Mesodermal cell (in vitro differentiated cells): ENCODE data around the gene TEX36.
"Not testable (repeated sequence)": the region's sequence is repeated elsewhere in the genome, so short reads cannot be mapped to it uniquely, and the experiment has no call there.

Source experiments
- H3K27ac ChIP-seq: 2 replicates; pipeline ENCODE4 v1.7.0; 2013; ENCODE audit warnings: mild to moderate bottlenecking, low read depth, low read length, moderate library complexity; ENCODE audit not compliant: severe bottlenecking
- H3K36me3 ChIP-seq: 2 replicates; pipeline ENCODE4 v1.7.1; 2013; ENCODE audit warnings: mild to moderate bottlenecking, low read length, moderate library complexity; ENCODE audit not compliant: control insufficient read depth, insufficient read depth
- H3K4me1 ChIP-seq: one replicate; pipeline ENCODE4 v1.7.1; 2013; ENCODE audit warnings: mild to moderate bottlenecking, low read length; ENCODE audit not compliant: insufficient read depth, control insufficient read depth, poor library complexity, severe bottlenecking
- H3K4me3 ChIP-seq: 2 replicates; pipeline ENCODE4 v1.7.0; 2013; ENCODE audit warnings: low read length, control low read depth, mild to moderate bottlenecking; ENCODE audit not compliant: insufficient read depth, poor library complexity, severe bottlenecking; ENCODE audit errors: extremely low read depth
- H3K9me3 ChIP-seq: 2 replicates; pipeline ENCODE4 v1.7.1; 2013; ENCODE audit warnings: mild to moderate bottlenecking, low read length, moderate library complexity; ENCODE audit not compliant: control insufficient read depth
- WGBS, 2 experiments: methylation state at CpG; one replicate each; pipeline ENCODE4 v1.1.5; 2013; ENCODE audit warnings: missing lambda C conversion rate in 2 of 2; ENCODE audit not compliant: insufficient coverage in 2 of 2; 5-methylcytosine and 5-hydroxymethylcytosine counted together

TEX36 gene

GRCh38 chr10:125659071-125659470 lies 23.9 kb downstream of the TEX36 start:
- Histone ChIP-seq H3K4me3 (no peak overlapping the region), H3K36me3 (no peaks in the 10 kb centered on the region), H3K4me1 (no peaks in the 10 kb centered on the region), H3K9me3 (no peaks in the 10 kb centered on the region), H3K27ac (no peak overlapping the region)
- no CpG with 5 or more reads among the region's 1 CpG for WGBS, 2 experiments

DNA sequence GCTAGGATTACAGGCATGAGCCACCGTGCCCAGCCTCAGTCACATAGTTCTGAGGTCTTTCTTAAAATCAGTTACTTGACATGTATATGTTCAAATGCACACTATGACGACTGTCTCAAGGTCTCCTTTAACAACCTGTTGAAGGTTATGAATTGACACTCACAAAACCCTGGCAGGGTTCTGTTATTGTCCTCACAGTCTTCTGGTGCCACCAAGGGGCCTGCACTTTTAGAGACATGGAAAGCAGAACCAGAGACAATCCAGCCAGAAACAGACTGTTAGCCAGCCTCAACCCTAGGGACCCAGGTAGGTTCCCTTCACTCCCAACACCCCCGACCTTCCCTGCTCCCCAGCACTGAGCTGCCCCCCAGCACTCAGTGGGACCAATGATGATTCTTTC lies 26.4 kb downstream of the TEX36 start:
- 83 to 90% methylated on average over 3 of the region's 3 CpGs for WGBS, 2 experiments
- H3K36me3 ChIP-seq: no peaks in the 10 kb centered on the region
- no peak overlapping the region for H3K27ac ChIP-seq
- H3K4me3 ChIP-seq: no peak overlapping the region
- no peaks in the 10 kb centered on the region for H3K4me1 ChIP-seq
- no peaks in the 10 kb centered on the region for H3K9me3 ChIP-seq

GRCh38 chr10:125653113-125653512 lies 29.9 kb downstream of the TEX36 start:
- H3K4me3 ChIP-seq, H3K9me3 ChIP-seq, H3K4me1 ChIP-seq, H3K27ac ChIP-seq, H3K36me3 ChIP-seq: not testable (repeated sequence)
- 89% methylated on average over 1 of the region's 2 CpGs; no CpG with 5 or more reads in 1 of the 2 experiments for WGBS, 2 experiments

- Histone ChIP-seq H3K4me3 (no peak overlapping the region), H3K9me3 (no peaks in the 10 kb centered on the region), H3K27ac (no peak overlapping the region), H3K4me1 (no peaks in the 10 kb centered on the region), H3K36me3 (no peaks in the 10 kb centered on the region)
- no CpG with 5 or more reads among the region's 1 CpG for WGBS, 2 experiments
These were observed 36.7 kb downstream of the TEX36 start for GRCh38 chr10:125646311-125646710.

DNA sequence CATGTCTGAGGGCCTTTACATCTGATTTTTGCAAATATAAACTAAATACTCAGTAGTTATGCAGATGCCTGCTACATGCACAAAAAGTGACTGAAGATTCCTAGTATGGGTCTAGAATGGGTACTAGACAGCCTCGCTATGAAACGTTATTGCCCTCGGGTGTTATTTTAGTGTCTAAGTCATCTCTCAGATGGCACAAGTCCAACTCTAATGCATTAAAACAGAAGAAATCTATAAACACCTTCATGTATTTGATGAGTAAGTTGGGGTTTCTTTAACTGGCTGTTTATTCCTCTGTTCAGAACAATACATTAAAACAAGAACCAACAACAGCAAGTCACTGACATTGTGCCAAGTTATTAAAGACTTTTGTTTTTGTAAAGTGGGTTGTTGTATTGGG lies 41.6 kb downstream of the TEX36 start:
- no peak overlapping the region for H3K4me3 ChIP-seq
- no CpG with 5 or more reads among the region's 3 CpGs for WGBS, 2 experiments
- no peak overlapping the region for H3K27ac ChIP-seq
- H3K9me3 ChIP-seq: no peaks in the 10 kb centered on the region
- no peaks in the 10 kb centered on the region for H3K36me3 ChIP-seq
- H3K4me1 ChIP-seq: no peaks in the 10 kb centered on the region

DNA sequence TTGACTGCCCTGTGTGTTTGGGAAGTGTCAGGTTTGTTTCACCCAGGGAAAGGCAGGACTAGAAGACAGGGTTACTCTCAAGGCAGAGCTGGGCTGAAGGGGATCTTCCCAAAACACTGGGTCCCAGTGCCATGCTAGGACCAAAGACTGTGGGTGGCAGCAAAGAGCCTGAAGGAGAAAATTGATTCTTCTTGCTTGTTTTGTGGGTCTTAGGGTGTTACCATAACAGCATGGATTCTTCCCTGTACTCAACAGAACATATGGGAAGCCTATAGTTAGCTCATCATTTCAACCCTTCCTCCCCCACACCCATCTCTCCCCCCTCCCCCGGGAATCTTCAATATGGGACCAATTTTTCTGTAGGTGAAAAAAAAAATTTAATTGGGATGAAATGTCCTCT lies 42.3 kb downstream of the TEX36 start:
- Histone ChIP-seq H3K4me3 (no peak overlapping the region), H3K4me1 (no peaks in the 10 kb centered on the region), H3K9me3 (no peaks in the 10 kb centered on the region), H3K27ac (no peak overlapping the region), H3K36me3 (no peaks in the 10 kb centered on the region)
- WGBS, 2 experiments: no CpG with 5 or more reads among the region's 1 CpG

DNA sequence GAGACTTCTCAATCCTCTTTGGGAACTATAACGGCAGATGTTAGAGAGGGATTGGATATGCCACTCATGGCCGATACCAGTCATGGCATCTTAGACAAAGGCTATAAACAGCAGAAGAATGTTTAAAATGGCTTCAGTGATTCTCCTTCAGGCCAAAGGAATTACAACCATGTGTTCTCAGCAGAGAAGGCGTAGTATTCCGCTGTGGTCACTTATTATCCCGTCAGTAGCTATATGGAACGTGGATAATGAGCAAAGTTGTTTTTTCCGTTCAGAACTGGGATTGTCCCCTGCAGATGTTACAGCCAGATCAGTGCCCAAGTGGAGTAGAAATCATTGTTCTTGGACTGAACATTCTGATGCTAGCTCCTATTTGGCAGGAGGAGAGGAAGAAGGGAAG lies 43.1 kb downstream of the TEX36 start:
- H3K36me3 ChIP-seq: no peaks in the 10 kb centered on the region
- H3K4me3 ChIP-seq: no peak overlapping the region
- 88 to 92% methylated on average over 6 to 7 of the region's 7 CpGs for WGBS, 2 experiments
- H3K9me3 ChIP-seq: no peaks in the 10 kb centered on the region
- no peaks in the 10 kb centered on the region for H3K4me1 ChIP-seq
- no peak overlapping the region for H3K27ac ChIP-seq

GRCh38 chr10:125638555-125638954 lies 44.4 kb downstream of the TEX36 start:
- Histone ChIP-seq H3K4me3 (no peak overlapping the region), H3K4me1 (no peaks in the 10 kb centered on the region), H3K9me3 (no peaks in the 10 kb centered on the region), H3K36me3 (no peaks in the 10 kb centered on the region), H3K27ac (no peak overlapping the region)
- 75 to 81% methylated on average over 4 to 6 of the region's 7 CpGs for WGBS, 2 experiments

DNA sequence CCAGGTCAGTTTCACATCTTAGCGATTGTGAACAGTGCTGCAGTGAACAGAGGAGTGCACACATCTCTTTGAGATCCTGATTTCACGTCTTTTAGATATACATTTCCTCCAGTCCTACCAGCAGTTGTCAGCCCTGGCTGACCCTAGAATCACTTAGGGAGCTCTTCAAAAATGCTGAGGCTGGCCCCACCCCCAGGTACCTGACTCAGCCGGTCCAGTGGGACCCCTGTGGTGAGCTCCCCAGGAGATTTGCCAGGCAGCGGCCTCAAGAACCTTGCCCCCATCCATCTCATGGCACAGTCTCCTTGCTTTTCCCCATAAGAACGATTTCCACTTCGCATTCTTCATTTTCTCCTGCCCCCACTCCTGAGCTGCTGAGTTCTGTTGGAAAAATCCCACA lies 45.5 kb downstream of the TEX36 start:
- Histone ChIP-seq H3K36me3 (no peaks in the 10 kb centered on the region), H3K9me3 (no peaks in the 10 kb centered on the region), H3K4me1 (no peaks in the 10 kb centered on the region), H3K27ac (no peak overlapping the region), H3K4me3 (no peak overlapping the region)
- WGBS, 2 experiments: 66 to 70% methylated on average over 5 to 6 of the region's 6 CpGs

DNA sequence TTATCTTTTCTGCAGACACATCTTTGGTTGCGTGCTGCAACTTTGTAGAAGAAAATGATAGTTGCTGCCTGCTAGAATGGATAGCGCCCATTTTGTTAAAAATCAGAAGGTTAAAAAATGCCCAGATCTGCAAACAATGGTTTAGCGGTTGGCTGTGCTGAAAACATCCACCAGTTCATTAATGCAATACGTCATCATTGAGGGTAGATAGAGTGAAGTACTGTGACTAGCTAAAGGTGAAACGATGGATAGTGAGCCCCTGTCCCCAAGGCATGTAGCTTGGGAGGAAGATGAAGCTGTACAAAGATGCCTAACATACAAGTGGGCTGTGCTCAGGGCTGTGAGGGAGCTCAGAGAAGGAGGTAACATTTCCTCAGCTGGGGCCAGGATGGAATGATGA lies 48.4 kb downstream of the TEX36 start:
- WGBS, 2 experiments: 94 to 96% methylated on average over 4 to 5 of the region's 5 CpGs
- no peak overlapping the region for H3K4me3 ChIP-seq
- H3K36me3 ChIP-seq: no peaks in the 10 kb centered on the region
- H3K27ac ChIP-seq: no peak overlapping the region
- no peaks in the 10 kb centered on the region for H3K4me1 ChIP-seq
- no peaks in the 10 kb centered on the region for H3K9me3 ChIP-seq

DNA sequence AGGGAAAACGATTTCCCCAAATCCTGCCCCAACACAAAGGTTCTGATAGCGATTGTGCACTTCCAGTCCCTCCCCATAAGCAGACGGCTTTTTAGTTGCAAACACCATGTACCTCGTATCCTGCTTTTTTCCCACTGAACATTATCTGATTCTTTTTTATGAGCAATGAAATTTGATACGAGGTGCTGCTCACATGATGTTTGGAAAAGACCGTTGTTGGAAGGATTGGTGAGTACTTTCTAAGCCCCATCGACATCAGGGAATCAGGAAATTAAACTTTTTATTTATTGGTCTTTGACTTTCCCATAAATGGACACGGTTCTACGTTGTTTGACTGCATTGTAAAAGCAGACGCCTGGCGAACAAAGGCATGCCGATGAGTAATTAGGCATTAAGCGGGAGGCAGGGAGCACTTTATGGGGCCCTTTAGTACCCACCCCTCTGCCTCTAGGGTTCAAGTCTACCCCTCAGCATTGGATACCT lies 49.4 kb downstream of the TEX36 start:
- no peak overlapping the region for H3K27ac ChIP-seq
- 90 to 93% methylated on average over 10 to 11 of the region's 13 CpGs for WGBS, 2 experiments
- no peak overlapping the region for H3K4me3 ChIP-seq
- H3K36me3 ChIP-seq: no peaks in the 10 kb centered on the region
- H3K9me3 ChIP-seq: no peaks in the 10 kb centered on the region
- H3K4me1 ChIP-seq: no peaks in the 10 kb centered on the region
